NCI-H1930 (cell line): ENCODE results near the gene SSPN.

Source experiments
- DNase-seq, 2 experiments: peaks; one replicate each; lab custom pipeline; 2025; lab: John Stamatoyannopoulos, UW

SSPN gene

GRCh38 chr12:26195250-26195640, at the start of gene SSPN:
SSPN (plus strand) TSS chr12:26195573; CDS start chr12:26195673, 100 bp downstream.
- DNase-seq = peak in 1 of 2 experiments; percentile 24

GRCh38 chr12:26148291-26148690, 47.1 kb upstream of the SSPN start:
- DNase-seq = no peak

GRCh38 chr12:26149968-26150500, 45.3 kb upstream of the SSPN start:
- DNase-seq = no peak

- DNase-seq = no peak
Measured at GRCh38 chr12:26150736-26151450, 44.5 kb upstream of the SSPN start.

GRCh38 chr12:26152507-26153102, 42.8 kb upstream of the SSPN start:
- no peak for DNase-seq

- DNase-seq = no peak
Measured at GRCh38 chr12:26153421-26154154, 41.8 kb upstream of the SSPN start.

GRCh38 chr12:26156201-26156871, 39.0 kb upstream of the SSPN start:
- DNase-seq = no peak

GRCh38 chr12:26157001-26157400, 38.4 kb upstream of the SSPN start:
- DNase-seq = no peak

- no peak for DNase-seq
Measured at GRCh38 chr12:26158078-26158764, 37.2 kb upstream of the SSPN start.

- DNase-seq = no peak
Measured at GRCh38 chr12:26162174-26162573, 33.2 kb upstream of the SSPN start.

GRCh38 chr12:26162905-26163304, 32.5 kb upstream of the SSPN start:
- DNase-seq = no peak

- DNase-seq = no peak
Measured at GRCh38 chr12:26164118-26164517, 31.3 kb upstream of the SSPN start.

- no peak for DNase-seq
Measured at GRCh38 chr12:26172013-26172412, 23.4 kb upstream of the SSPN start.

- DNase-seq = no peak
Measured at GRCh38 chr12:26172539-26172938, 22.8 kb upstream of the SSPN start.

- DNase-seq = no peak
Measured at GRCh38 chr12:26172946-26173552, 22.3 kb upstream of the SSPN start.

GRCh38 chr12:26176725-26177124, 18.6 kb upstream of the SSPN start:
- no peak for DNase-seq

- no peak for DNase-seq
Measured at GRCh38 chr12:26177283-26177682, 18.1 kb upstream of the SSPN start.

GRCh38 chr12:26179826-26180225, 15.5 kb upstream of the SSPN start:
- DNase-seq = no peak

GRCh38 chr12:26182377-26182776, 13.0 kb upstream of the SSPN start:
- DNase-seq = no peak

- no peak for DNase-seq
Measured at GRCh38 chr12:26185532-26186320, 9.6 kb upstream of the SSPN start.
